HG02571 (cell line): Measurements from ENCODE around the gene STC2.

Source experiments
- ATAC-seq: cut with Tn5 transposase; IDR thresholded peaks from one replicate; pipeline ENCODE4 v1.9.1; 2021; ENCODE audit warnings: mild to moderate bottlenecking, moderate library complexity; ENCODE audit not compliant: unreplicated experiment

Gene STC2

DNA sequence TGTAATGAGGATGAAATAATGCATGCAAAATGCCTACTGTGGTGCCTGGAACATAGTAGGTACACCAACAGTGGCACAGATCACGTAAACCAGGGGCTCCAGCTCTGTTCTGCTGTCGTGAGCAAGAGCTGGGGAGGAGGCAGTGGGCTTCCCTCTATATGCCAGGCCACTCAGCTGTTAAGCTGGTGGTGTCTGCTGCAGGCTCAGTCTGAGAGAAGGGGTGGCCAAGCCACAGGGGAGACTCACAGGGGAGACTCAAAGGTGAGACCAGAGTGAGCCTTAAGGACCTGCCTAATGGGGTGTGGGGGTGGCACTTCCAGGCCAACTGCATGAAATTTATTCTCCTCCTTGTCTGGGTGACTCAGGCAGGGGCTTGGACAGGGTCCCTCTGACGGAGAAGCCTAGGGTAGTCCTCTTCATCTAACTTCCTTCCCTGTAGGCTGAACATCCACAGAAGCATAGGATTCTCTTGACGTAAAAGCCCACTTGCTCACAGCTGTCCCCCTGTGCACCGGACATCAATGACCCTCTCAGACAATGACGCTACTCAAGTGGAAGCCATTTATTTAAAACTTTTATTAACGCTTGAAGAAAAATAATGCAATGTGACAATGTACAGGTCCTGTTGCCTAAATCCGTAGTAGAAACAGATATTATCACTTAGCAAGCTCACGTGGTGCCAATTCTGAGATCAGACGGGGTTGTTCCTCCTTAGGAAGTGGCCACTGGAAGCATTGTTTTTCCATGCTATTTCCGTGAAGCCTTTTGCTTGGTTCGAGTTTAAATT is 13.9 kb downstream of the STC2 start:
- no peak for ATAC-seq

GRCh38 chr5:173313351-173313801 is 14.8 kb downstream of the STC2 start:
- no peak for ATAC-seq

- no peak for ATAC-seq
These were observed 15.4 kb downstream of the STC2 start for GRCh38 chr5:173312821-173313220.

- no peak for ATAC-seq
These were observed 16.2 kb downstream of the STC2 start for GRCh38 chr5:173311818-173312585.

- no peak for ATAC-seq
These were observed 17.1 kb downstream of the STC2 start for GRCh38 chr5:173310861-173311785.

DNA sequence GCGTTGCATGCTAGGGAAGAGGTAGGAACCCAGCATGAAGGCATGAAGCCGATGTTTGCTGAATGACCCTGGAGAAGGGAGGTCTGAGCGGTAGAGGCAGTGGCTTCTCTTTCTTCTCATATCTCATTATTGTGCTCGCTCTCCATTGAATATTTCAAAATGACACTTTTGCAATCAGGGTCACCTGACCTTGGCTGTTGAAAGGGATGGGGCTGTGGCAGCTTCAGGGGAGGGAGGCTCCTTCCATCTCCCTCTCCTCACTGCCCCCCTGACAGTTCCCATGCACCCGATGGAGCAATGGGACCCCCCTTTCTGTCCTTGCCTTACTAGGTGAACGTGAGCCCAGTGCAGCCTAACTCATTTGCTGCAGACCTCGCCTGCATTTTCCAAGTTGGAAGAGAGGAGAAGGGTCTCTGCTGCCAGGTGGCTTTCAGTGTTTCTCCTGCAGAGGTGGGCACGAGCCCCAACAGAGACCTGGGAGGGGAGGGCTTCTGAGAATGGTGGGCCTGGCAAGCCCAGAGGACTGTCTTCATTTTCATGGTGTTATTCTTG is 17.9 kb downstream of the STC2 start:
- ATAC-seq = no peak

DNA sequence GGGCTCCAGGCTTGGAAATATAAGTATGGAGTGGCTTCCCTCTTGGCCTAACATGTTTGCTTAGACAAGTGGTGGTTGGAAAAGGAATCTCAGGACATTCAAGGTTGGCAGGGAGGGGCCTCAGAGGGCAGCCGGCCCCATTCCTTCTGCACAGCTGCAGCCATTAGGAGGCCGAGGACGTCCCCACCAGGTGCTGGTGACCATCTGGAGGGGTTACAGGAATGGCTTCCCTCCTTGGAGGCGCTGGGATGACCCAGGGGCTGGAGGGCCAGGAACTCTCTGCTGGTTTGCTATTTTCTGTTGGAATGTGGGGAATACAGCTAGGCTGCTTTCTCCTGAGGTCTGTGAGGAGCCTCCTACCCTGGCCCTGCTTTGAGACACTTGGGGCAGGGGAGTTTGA is 18.5 kb downstream of the STC2 start:
- no peak for ATAC-seq

DNA sequence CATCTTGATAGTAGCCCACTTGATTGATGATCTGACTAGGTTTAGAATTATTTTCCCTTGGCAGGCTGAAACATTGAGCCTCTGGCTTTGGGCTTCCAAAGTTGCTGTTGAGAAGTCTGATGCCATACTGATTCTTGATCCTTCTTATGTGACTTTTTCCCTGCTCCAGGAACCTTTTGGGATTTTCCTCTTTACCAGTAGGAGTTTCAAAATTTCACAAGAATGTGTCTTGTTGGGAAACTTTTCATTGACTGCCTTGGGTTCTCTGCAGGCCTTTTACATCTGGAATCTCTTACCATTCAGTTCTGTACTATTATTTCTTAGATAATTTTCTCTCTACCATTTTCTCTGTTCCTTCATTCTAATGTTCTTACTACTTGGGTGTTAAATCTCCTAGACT is 20.0 kb downstream of the STC2 start:
- ATAC-seq = no peak

GRCh38 chr5:173307695-173308094 is 20.5 kb downstream of the STC2 start:
- ATAC-seq = no peak

- ATAC-seq = no peak
These were observed 21.5 kb downstream of the STC2 start for GRCh38 chr5:173306695-173307094.

DNA sequence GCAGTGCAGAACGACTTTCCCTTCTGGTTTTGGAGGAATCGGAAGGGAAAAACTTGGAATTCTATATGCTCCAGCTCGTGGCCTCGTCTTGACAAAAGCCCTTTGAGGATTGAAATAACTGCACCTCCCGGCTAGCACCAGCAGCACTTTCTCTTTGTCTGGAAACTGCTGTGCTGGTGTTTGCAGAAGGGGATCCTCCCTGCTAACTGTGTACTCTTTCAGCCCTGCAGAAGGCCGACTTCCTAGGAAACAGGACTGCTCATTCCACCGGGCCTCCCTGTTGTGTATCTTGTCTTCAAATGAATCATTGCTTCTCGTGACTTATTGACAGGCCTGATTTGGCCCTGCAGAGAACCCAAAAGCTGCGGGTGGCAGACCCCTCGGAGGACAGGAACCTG is 23.6 kb downstream of the STC2 start:
- ATAC-seq = no peak

- ATAC-seq = no peak
These were observed 24.2 kb downstream of the STC2 start for GRCh38 chr5:173303878-173304590.

- ATAC-seq = no peak
These were observed 25.6 kb downstream of the STC2 start for GRCh38 chr5:173302546-173303155.

DNA sequence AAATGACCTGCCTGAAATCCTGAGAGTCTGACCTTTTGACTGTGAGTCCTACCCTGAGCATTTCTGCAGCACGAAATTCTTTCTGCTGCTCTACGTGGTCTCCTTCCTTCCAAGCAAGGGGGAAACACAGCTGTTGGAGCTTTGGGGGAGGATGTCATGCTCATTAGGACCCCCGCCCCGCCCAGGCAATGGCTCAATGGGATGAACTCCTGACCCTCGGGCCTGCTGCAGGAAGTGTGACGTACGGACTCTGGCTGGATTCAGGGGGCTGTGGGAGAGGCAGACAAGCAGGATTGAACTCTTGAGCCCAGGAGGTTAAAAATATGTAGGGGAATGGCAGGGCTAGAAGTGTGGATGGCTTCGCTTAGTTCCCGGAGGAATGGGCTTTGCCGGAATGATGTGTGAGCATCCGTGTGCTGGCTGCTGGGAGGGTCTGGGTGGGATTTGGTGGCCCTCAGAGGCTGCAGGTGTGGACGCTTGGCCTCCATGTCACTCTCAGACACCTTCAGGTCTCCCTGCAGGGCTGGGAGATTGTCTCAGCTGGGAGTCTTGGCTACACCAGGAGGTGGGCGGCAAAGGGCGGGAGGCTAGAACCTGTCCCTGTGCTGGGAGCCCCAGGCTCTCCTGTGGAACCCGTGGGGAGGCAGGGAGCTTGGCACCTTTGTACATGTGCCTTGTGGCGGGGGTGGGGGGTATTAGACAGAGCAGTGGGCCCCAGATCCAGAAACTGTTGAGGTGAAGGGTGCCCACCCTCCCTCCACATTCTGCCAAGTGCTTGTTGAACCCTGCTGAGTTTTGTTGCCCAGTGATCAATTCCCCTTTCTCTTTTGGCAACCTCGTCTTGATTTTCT is 26.3 kb downstream of the STC2 start:
- ATAC-seq = no peak

DNA sequence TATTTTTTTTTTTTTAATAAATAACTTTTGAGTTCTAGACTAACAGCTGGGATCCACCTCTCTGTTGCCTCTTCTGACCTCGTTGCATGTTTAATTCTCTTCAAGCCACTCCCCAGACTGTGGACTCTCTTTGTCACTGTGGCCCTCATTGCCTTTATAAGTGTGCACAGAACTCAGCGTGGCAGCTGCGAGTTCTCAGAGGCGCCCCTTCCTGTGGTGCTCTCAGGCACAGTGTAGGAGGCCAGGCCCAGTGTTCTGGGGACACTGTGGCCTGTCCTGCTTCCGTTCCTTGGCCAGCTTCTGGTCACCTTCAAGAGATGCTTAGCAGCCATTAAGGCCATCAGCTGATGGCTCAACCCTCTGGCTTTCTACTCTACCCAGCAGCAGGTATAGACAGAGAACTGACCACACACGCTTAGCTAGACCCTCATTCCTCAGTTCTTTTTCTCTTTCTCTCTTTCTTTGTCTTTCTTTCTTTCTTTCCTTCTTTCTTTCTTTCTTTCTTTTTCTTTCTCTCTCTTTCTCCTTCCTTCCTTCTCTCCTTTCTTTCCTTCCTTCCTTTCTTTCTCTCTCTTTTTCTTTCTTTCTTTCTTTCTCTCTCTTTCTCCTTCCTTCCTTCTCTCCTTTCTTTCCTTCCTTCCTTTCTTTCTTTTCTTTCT is 27.7 kb downstream of the STC2 start:
- ATAC-seq = no peak

- ATAC-seq = no peak
These were observed 28.4 kb downstream of the STC2 start for GRCh38 chr5:173299820-173300219.

DNA sequence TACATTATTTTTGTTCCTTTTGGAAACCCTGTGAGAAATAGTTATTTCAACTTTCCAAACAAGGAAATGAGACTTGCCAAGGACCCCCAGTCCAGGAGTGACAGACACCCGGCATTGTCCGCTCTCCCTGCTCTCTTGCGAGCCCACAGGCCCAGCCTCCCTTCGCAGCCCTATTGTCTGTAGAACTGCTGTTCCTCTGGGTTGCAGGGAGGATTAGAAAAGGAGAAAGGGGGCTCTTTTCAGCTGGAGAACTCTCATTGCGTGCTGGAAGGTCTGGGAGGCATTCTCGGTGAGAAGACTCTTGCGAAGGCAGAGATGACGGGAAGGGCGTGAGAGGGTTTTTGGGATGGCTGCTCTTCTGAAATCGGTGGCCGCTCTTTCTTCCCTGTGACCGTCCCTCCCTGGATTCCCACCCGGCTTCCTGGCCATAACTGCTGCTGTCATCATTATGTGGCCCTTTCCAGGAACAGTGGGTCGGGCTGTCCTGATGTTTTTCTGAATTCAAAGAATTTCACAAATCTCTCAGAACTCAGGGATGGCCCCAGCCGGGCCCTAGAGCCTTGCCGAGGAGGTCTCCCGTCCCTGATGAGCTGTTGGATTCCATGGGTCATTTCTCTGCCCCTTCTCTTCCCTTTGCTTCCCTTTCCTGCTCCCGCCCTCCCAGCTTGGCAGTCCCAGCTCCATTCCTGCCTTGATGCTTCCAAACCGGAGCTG is 29.8 kb downstream of the STC2 start:
- ATAC-seq = no peak

DNA sequence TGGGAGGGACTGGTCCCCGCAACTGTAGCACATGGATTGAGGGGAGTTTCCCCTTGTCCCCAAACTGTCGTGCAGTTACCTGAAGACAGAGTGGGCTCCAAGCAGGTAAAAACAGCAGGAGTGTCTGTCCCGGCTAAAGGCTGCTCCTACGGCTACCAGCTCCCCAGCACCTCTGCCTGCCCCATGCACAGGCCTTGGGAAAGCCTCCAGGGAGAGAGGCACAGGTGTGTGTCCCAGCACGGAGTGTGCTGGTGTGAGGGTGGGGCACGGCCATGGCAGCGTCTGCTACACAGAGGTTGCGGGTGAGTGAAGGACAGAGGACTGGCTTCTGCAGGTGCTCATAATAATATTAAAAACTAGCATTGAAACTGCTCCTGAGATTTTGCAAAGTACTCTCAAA is 30.4 kb downstream of the STC2 start:
- ATAC-seq = no peak
